PC-3 (cell line): Measurements from ENCODE around the gene RASSF5.
A peak's percentile ranks its signal among the peaks of the same experiment; 100 is the strongest.

Experiments used
- EZH2 ChIP-seq: fragments of 300-600 bp; sonication (generic); IDR thresholded peaks from one replicate; pipeline ENCODE4 v1.6.1; 2017; ENCODE audit warnings: antibody characterized with exemption, mild to moderate bottlenecking, low read length; ENCODE audit not compliant: unreplicated experiment
- TF ChIP-seq, protein P1 (sequence below): fragments of 300-600 bp; sonication (generic); conservative IDR thresholded peaks from 2 replicates; pipeline ENCODE4 v1.5.1; 2017; ENCODE audit warnings: antibody characterized with exemption, low read depth, mild to moderate bottlenecking, low read length

DNA sequence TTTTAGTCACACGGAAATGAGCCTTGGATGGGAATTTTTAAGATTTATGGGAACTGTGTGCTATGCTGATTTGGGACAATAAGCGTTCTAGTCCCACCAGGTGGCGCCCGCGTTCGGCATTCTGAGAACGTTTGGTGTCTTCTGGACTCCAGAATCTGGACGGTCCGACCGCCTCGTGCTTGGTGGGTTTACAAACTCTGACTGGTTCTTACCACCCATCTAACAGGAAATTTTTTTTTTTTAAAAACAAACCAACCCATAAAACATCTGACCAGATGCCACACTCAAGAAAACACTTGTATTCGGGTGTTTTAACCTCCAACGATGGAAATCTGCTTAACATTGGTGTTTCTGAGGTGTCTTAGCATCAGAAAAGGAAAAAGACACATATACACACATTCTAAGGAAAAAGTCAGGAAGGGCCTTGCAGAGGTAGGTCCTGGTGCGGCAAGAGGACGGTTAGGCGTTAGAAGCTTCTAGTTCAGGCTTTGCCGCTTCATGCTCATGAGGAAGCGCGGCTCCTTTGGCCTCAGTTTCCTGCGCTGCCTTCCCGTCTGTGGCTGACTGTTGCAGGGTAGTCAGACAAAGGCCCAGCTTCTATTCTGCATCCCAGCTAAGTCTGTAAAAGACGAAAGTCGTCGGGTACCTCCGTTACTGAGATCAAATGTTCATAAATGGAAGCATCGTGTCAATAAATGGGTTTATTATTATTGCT lies 127.2 kb downstream of the RASSF5 start:
- no peak for TF ChIP-seq EZH2
- TF ChIP-seq, protein P1, sequence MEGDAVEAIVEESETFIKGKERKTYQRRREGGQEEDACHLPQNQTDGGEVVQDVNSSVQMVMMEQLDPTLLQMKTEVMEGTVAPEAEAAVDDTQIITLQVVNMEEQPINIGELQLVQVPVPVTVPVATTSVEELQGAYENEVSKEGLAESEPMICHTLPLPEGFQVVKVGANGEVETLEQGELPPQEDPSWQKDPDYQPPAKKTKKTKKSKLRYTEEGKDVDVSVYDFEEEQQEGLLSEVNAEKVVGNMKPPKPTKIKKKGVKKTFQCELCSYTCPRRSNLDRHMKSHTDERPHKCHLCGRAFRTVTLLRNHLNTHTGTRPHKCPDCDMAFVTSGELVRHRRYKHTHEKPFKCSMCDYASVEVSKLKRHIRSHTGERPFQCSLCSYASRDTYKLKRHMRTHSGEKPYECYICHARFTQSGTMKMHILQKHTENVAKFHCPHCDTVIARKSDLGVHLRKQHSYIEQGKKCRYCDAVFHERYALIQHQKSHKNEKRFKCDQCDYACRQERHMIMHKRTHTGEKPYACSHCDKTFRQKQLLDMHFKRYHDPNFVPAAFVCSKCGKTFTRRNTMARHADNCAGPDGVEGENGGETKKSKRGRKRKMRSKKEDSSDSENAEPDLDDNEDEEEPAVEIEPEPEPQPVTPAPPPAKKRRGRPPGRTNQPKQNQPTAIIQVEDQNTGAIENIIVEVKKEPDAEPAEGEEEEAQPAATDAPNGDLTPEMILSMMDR, result peak; percentile 99
